Adrenal gland (tissue), 12 donors: ENCODE results near the gene CRTC3. TPM values are rescaled to one million over a fixed set of nuclear protein-coding genes. Genes with fewer than 3 reads are reported as not detected.

ENCODE experiments used
- DNase-seq, 7 donors: peaks; one replicate each; pipeline ENCODE4 v3.0.0-alpha.2; 2019 to 2020
- H3K27ac ChIP-seq, 5 donors: fragments of 200-600 bp; sonication (generic) in 4 of 5; 1 replicate in 3 of 5; 2 replicates in 2 of 5; pipeline versions ENCODE4 v1.5.1 to v1.8.0; 2016 to 2020; ENCODE audit warnings: mild to moderate bottlenecking in 1 of 5
- H3K27me3 ChIP-seq: fragments of 200-600 bp; 2 replicates; pipeline ENCODE4 v1.8.0; 2021
- H3K36me3 ChIP-seq, 2 donors: fragments of 200-600 bp; replicated peaks in 1 of 2; 1 replicate in 1 of 2; 2 replicates in 1 of 2; pipeline versions ENCODE4 v1.5.1 to v1.8.0; 2018 to 2022
- H3K4me1 ChIP-seq, 2 donors: fragments of 200-600 bp; replicated peaks in 1 of 2; 1 replicate in 1 of 2; 2 replicates in 1 of 2; pipeline versions ENCODE4 v1.5.1 to v1.8.0; 2018 to 2021
- H3K4me3 ChIP-seq, 4 donors: fragments of 200-600 bp; sonication (generic) in 3 of 4; one replicate each; pipeline ENCODE4 v1.5.1; 2016 to 2018
- H3K9me3 ChIP-seq, 3 donors: fragments of 200-600 bp; sonication (generic) in 1 of 3; replicated peaks in 1 of 3; 1 replicate in 2 of 3; 2 replicates in 1 of 3; pipeline versions ENCODE4 v1.5.1 to v1.8.0; 2016 to 2021
- CTCF ChIP-seq, 6 experiments: fragments of 450-650 bp in 4 of 6; fragments of 200-600 bp in 2 of 6; sonication (generic) in 1 of 6; IDR thresholded peaks; 1 replicate in 5 of 6; 2 replicates in 1 of 6; pipeline versions ENCODE4 v1.5.1 to v1.8.0; 2016 to 2021; ENCODE audit warnings: antibody characterized with exemption in 6 of 6, mild to moderate bottlenecking in 2 of 6, moderate library complexity in 1 of 6
- POLR2A ChIP-seq, 2 donors: fragments of 450-650 bp; IDR thresholded peaks; one replicate each; pipeline ENCODE4 v1.6.1; 2017; ENCODE audit warnings: antibody characterized with exemption in 2 of 2, mild to moderate bottlenecking in 2 of 2, moderate library complexity in 1 of 2
- WGBS, 4 donors: extraction: QIAGEN DNeasy Blood & Tissue Kit in 2 of 4; methylation state at CpG; one replicate each; pipeline versions ENCODE4 v1.1.5 to v1.1.7; 2013 to 2017; 5-methylcytosine and 5-hydroxymethylcytosine counted together
- intact Hi-C, 2 donors: fragments of 100-400 bp; cut with DNase I; formaldehyde crosslinking; loops; one replicate each; pipeline versions ENCODE4 v1.14.1 to v1.15.0; 2022 to 2023
- polyA plus RNA-seq, 3 donors: library from polyadenylated mRNA; stranded (reverse); fragments of 200-250 nt in 2 of 3; fragments of 350-450 nt in 1 of 3; fragmentation: Illumina TruSeq in 1 of 3; extraction: RNeasy Lipid Tissue Mini Kit (QIAGEN cat#74804) in 1 of 3; gene quantifications; one replicate each; pipeline ENCODE4 v1.2.3, GENCODE V29; 2013 to 2014
- total RNA-seq, 9 donors: library from RNA; depleted of rRNA in 4 of 9; stranded (reverse); fragments of >200 nt in 4 of 9; fragments of 120-200 nt in 1 of 9; fragmentation: NEBNext Ultra II Directional in 1 of 9; extraction: Animal tissue kit (Norgen Biotek cat#: 25700) in 1 of 9; gene quantifications; one replicate each; pipeline versions ENCODE4 v1.1.0 to v1.2.4, GENCODE V29; 2013 to 2023
- donor health status: healthy with polysubstance abuse.
- donor health status: Bipolar disorder and iron deficiency.
- donor health status: DM: yes; HTN: yes; CAD: no.
- donor health status: DM: no; HTN: no; CAD: no.
- donor health status: DM: no; HTN: no; CAD: no.
- donor health status: DM: yes; HTN: yes; CAD: no.

CRTC3 gene
- total and polyA plus RNA-seq, 12 donors, result 11.5 to 46.7 (median 31.8) TPM

- no peak overlapping the region for H3K27ac ChIP-seq
- 94 to 96% (median 95%) methylated on average over 2 of the region's 2 CpGs for WGBS, 4 donors
- intact Hi-C loops, result loop anchor here in 1 of 2 donors (10.0 kb wide), 1 partner anchor 165 kb away; no protein-coding TSS in a partner anchor
- H3K4me3 ChIP-seq, result no peak overlapping the region
- TF ChIP-seq POLR2A (IDR thresholded peaks at IDR 0.05) (no peak), CTCF (IDR thresholded peaks at IDR 0.05) (no peak)
- no peaks in the 10 kb centered on the region for H3K9me3 ChIP-seq
- no peaks in the 10 kb centered on the region for H3K4me1 ChIP-seq
- peaks cover 0 to 86% of the 10 kb centered on the region in 2 donors for H3K36me3 ChIP-seq
- no peaks in the 10 kb centered on the region for H3K27me3 ChIP-seq
- DNase-seq, result no peak
Observed at GRCh38 chr15:90489944-90490343, 39.8 kb upstream of the CRTC3 start.

- DNase-seq, result no peak
- no peaks in the 10 kb centered on the region for H3K9me3 ChIP-seq
- no peaks in the 10 kb centered on the region for H3K27me3 ChIP-seq
- peaks cover 0 to 86% of the 10 kb centered on the region in 2 donors for H3K36me3 ChIP-seq
- H3K4me1 ChIP-seq, result no peaks in the 10 kb centered on the region
- no peak for TF ChIP-seq POLR2A (IDR thresholded peaks at IDR 0.05)
- TF ChIP-seq CTCF (IDR thresholded peaks at IDR 0.05), result no peak
- intact Hi-C loops, result no loop called here
- no peak overlapping the region for H3K4me3 ChIP-seq
- no peak overlapping the region for H3K27ac ChIP-seq
Observed at GRCh38 chr15:90493647-90494046, 36.1 kb upstream of the CRTC3 start.

- TF ChIP-seq CTCF (IDR thresholded peaks at IDR 0.05) (no peak), POLR2A (IDR thresholded peaks at IDR 0.05) (no peak)
- Histone ChIP-seq H3K4me3 (no peak overlapping the region), H3K4me1 (no peaks in the 10 kb centered on the region), H3K9me3 (no peaks in the 10 kb centered on the region), H3K36me3 (peaks cover 0 to 91% of the 10 kb centered on the region in 2 donors), H3K27ac (no peak overlapping the region), H3K27me3 (no peaks in the 10 kb centered on the region)
- DNase-seq, result no peak
- intact Hi-C loops, result no loop called here
- 61 to 73% (median 67%) methylated on average over 3 of the region's 3 CpGs for WGBS, 4 donors
Observed at GRCh38 chr15:90495067-90495466, 34.7 kb upstream of the CRTC3 start.

- H3K27me3 ChIP-seq, result no peaks in the 10 kb centered on the region
- no peaks in the 10 kb centered on the region for H3K9me3 ChIP-seq
- TF ChIP-seq CTCF (IDR thresholded peaks at IDR 0.05) (no peak), POLR2A (IDR thresholded peaks at IDR 0.05) (no peak)
- H3K27ac ChIP-seq, result no peak overlapping the region
- H3K4me3 ChIP-seq, result no peak overlapping the region
- WGBS, 4 donors, result 57 to 63% (median 59%) methylated on average over 3 of the region's 3 CpGs
- peaks cover 0 to 92% of the 10 kb centered on the region in 2 donors for H3K36me3 ChIP-seq
- intact Hi-C loops, result no loop called here
- DNase-seq, result no peak
- no peaks in the 10 kb centered on the region for H3K4me1 ChIP-seq
Observed at GRCh38 chr15:90496791-90497190, 32.9 kb upstream of the CRTC3 start.
